NCI-H2081 (cell line): ENCODE measurements around the gene CYFIP1.
A peak's percentile ranks its signal among the peaks of the same experiment; 100 is the strongest.

ENCODE experiments used
- DNase-seq, 2 experiments: peaks; one replicate each; lab custom pipeline; 2025; lab: John Stamatoyannopoulos, UW

Gene CYFIP1

DNA sequence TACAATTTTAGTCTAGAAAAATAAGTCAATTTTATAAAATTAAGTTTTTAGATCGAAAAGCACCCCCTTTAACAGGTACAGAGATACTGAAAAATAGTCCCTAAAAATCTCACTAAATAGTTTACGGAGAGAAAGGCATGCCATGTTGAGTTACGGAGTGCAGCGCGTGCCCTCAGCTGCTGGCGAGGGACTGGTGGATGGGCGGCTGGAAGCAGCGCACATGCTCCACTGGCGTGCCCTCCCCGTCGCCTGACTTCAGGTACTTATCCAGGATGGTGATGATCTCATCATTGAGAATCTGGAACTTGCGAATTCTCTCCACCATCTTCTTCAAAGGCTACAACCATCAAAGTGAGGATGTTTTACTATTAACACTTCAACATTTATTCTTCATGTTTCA lies 110.3 kb downstream of the CYFIP1 start:
- no peak for DNase-seq

- DNase-seq, result no peak
Measured at GRCh38 chr15:22868928-22869327, 111.2 kb downstream of the CYFIP1 start.

GRCh38 chr15:22868495-22868894 lies 111.7 kb downstream of the CYFIP1 start:
- DNase-seq, result no peak

GRCh38 chr15:22867886-22868285 lies 112.3 kb downstream of the CYFIP1 start:
- no peak for DNase-seq

DNA sequence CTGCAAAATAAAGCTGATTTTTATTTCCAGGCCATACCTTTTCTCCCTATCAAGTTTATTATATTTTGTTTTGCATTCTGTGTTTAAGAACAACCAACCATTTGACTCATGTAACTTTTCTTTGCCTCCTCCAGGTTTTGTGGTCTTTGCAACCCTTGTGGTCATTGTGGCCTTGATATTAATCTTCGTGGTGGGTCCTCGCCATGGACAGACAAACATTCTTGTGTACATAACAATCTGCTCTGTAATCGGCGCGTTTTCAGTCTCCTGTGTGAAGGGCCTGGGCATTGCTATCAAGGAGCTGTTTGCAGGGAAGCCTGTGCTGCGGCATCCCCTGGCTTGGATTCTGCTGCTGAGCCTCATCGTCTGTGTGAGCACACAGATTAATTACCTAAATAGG lies 114.1 kb downstream of the CYFIP1 start:
- no peak for DNase-seq

DNA sequence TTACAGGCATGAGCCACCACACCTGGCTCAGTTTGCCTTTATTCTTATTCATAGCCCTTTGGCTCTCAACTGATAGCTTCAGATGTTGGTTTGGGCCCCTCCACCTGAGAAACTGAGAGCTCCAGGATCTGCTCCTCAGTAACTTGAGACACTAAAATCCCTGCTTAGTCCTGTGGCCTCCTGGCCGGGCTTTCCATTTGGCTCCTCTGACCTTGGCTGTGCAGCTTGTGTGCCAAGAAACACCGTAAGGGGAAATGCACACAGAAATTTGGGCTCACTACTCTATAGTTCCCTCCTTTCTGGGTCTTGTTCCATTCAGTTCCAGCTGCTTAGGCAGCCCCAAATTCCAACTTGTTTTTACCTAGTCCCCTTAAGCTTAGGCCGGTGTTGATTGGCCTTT lies 116.8 kb downstream of the CYFIP1 start:
- DNase-seq, result no peak

DNA sequence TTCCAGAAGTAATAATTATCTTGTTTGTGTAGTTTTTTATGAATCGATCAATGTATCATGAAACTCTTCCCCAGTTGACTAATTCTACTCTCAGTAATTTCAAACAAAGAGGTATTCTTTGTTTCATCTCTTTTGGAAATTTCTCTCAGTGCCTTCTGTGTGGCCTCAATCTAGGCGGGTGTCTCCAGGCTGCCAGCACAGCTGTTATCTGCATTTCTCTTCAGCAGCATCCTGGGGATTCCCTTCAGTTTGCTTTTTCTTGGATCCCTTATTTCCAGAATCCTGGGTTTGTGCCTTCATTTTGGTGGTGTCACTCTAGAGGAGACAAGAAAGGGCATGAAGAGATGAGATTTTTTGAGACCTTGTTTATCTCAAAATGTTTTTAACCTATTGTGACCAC lies 119.0 kb downstream of the CYFIP1 start:
- no peak for DNase-seq

DNA sequence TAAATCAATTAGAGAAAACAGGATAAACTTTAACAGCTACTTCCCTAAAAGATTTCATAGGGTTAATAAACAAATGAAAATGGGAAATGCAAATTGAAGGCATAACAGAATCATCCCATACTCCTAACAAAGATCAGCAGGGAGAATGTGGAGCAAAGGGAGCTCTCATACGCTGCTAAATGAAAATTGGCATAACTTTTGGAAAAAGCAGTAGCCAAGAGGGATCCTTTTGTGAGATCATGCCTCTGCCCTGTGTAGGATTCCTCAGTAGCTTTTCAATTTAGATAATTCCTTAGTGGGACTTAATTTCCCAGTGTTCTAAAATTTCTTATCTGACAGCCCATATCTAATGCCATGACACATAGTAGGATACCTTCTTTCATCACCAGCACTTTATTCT lies 123.5 kb downstream of the CYFIP1 start:
- DNase-seq, result no peak

DNA sequence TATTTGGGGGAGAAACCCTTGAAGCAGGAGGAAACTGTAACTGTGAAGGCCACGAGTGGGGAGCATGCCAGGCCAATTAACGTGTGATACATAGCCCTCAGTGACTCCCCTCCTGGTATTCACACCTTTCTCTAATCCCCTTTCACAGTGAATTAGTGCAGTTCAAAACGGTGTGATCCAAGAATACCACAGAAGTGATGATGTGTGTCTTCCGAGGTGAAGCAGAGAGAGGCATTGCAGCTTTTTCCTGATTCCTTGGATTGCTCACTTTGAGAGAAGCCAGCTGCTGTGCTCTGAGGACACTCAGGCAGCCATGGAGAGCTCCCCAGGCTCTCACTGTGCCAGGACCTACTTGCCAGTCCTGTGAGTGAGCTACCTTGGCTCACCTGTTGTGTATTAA lies 124.4 kb downstream of the CYFIP1 start:
- DNase-seq, result no peak

DNA sequence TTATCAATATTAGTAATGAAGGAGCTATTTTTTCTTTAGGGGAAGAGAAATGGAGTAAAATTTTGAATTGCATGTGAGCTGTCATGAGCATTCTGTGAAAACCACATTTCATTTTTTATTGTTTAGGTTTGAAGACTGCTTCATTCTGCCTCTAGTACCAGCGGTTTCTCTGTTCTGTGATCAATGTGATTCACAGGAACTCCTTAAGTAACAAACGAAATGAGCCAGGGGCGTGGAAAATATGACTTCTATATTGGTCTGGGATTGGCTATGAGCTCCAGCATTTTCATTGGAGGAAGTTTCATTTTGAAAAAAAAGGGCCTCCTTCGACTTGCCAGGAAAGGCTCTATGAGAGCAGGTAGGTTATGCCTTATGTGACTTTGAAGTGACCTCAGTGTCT lies 128.7 kb downstream of the CYFIP1 start:
- no peak for DNase-seq

GRCh38 chr15:22850055-22850454 lies 130.1 kb downstream of the CYFIP1 start:
- no peak for DNase-seq

DNA sequence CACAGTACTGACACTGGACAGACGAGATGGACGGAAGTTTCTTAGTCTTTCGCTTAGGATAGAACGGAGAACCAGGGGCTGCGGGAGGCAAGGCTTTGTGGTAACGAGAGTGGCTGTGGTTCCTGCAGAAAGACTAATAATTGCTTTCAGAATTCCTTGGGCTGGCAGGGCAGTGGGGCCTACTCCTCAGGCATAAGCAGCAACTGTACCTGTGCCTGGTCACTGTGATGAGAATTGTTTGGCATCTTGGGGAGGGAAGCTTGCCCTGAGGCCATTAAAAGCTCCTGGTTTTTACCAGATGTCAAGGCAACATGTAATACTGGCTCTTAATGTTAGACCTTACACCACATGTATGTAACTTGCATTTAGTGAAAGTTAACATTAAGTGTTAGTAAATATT lies 134.1 kb downstream of the CYFIP1 start:
- DNase-seq, result no peak

DNA sequence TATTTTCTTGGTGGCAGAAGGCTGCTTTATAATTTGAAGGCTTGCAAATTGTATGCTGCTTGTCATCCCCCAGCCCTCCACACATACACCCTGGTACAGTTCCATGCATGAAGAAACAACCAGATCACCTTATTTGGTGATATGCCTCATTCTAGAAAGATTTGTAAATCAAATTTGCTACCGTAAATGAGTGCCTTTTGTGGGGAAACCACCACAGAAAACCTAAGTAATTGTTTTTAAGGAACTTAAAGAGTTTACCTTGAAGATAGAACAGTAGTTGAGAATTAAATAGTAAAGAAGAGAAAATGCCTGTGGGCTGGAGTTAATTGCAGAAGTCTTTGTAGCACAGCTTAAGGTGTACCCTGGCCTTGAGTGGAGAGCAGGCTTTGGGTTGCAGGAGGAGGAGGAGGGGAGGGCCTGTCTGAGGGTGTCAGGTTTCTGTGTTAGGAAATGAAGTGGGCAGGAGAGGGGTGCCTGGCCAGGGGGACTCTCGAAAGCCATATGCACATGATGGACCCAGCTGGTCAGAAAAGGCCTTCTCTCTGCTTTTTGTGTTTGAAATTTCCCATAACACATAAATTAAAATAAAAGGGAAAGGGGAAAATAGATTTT lies 134.8 kb downstream of the CYFIP1 start:
- DNase-seq, result no peak

DNA sequence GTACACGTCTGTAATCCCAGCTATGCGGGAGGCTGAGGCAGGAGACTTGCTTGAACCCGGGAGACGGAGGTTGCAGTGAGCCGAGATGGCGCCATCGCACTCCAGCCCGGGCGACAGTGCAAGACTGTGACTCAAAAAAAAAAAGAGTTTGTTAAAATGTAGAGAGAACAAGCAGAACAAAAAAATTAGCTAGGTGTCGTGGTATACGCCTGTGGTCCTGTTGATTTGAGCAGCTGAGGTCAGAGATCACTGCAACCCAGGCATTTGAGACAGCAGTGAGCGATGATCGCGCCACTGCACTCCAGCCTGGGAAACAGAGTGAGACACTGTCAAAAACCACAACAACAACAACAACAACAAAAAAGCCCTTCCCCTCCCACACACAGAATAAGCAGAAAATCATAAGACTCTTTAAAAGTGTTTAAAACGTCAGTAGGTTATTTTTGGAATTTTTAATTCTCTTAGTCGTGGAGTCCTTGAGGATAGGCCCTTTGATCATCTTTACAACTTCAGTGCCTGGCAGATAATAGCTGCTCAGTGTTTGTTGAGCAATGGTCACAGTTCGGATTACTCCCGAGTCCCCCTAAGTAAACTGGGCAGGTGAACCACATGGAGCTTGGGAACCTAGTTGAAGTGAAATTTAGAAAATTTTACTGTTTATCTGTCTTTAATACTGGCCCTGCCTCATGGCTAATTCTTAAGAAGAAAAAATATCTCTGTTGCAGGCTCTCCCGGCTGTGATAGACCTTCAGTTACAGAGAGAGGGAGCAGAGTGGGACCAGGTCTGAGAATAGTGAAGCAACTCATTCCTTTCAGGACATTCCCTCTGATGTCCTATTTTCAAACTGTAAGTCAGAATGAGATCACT lies 135.5 kb downstream of the CYFIP1 start:
- DNase-seq, result no peak

- no peak for DNase-seq
Measured at GRCh38 chr15:22839046-22839695, 141.0 kb downstream of the CYFIP1 start.

GRCh38 chr15:22838292-22839042 lies 141.7 kb downstream of the CYFIP1 start, which contains the start of gene NIPA2:
Gene NIPA2 (plus strand): TSS chr15:22838666. CDS start chr15:22851732, 13,066 bp downstream.
- peak; percentile 98 to 99 for DNase-seq

DNA sequence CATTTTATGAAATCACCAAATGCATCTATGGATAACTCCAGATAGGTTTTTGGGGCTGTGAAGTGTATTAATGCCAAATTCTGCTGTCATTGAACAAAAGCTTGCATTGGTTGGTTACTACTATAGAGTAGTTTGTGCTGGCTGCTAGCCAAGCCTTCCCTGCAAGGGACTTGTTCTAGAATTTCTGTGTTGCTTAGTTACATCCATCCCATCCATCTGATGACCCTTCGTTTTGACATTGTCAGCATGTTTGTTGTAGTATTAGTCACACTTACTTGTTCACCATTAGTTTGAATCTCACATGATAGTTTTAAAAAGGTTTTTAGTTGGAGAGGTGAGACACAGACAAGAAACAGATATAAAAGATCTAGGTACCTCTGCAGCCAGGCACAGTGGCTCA lies 148.7 kb downstream of the CYFIP1 start:
- DNase-seq, result no peak

DNA sequence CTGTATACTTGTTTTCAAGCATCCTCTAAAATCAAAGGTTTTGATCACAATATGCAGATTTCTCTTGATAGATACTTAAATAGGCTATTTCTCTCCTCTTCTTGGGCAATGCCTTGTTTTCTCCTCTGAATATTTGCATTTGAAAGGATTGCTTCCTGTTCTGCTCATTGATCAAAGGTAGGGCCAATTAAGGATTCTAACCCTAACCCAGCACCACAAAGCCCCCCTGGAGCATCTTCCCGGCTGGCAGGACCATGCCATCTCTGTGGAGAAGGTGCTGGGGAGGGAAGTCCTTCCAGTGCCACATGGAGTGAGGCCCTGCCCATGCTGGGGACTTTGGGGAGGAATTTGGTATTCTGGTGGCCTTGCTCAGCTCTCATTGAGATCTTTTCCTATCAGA lies 153.0 kb downstream of the CYFIP1 start:
- no peak for DNase-seq

GRCh38 chr15:22823495-22824128 lies 156.6 kb downstream of the CYFIP1 start:
- DNase-seq, result no peak

GRCh38 chr15:22819651-22820050 lies 160.5 kb downstream of the CYFIP1 start:
- no peak for DNase-seq
